Skeletal muscle cell (primary cell): Measurements from ENCODE around the gene TMEM69.
"Not testable (repeated sequence)": the region's sequence is repeated elsewhere in the genome, so short reads cannot be mapped to it uniquely, and the experiment has no call there.

Experiments used
- DNase-seq: peaks from one replicate; pipeline ENCODE4 v3.0.0-alpha.2; 2010; ENCODE audit warnings: low read depth
- H3K4me3 ChIP-seq: 2 replicates; pipeline ENCODE4 v1.5.1; 2011; ENCODE audit warnings: low read depth, mild to moderate bottlenecking, control low read depth, low read length, moderate library complexity

TMEM69 gene

GRCh38 chr1:45723248-45723930 is 35.4 kb downstream of the TMEM69 start:
- H3K4me3 ChIP-seq, result no peak overlapping the region
- DNase-seq, result no peak

GRCh38 chr1:45726007-45726406 is 38.0 kb downstream of the TMEM69 start:
- not testable (repeated sequence) for DNase-seq, H3K4me3 ChIP-seq

- no peak overlapping the region for H3K4me3 ChIP-seq
- DNase-seq, result no peak
These were observed 42.2 kb downstream of the TMEM69 start for GRCh38 chr1:45730075-45730779.

GRCh38 chr1:45730780-45731319 is 42.9 kb downstream of the TMEM69 start:
- no peak overlapping the region for H3K4me3 ChIP-seq
- no peak for DNase-seq

- DNase-seq, result no peak
These were observed 51.2 kb downstream of the TMEM69 start for GRCh38 chr1:45739137-45739536.

GRCh38 chr1:45739641-45740156 is 51.7 kb downstream of the TMEM69 start:
- DNase-seq, H3K4me3 ChIP-seq: not testable (repeated sequence)

More at GRCh38 chr1:45739137-45739536, 51.2 kb downstream of the TMEM69 start:
- H3K4me3 ChIP-seq, result no peak overlapping the region
